Bone marrow (tissue), 2 donors: ENCODE data around the gene TMEM235.
"Not testable (repeated sequence)": the region's sequence is repeated elsewhere in the genome, so short reads cannot be mapped to it uniquely, and the experiment has no call there.

Source experiments
- DNase-seq, 2 donors: peaks; one replicate each; lab custom pipeline; 2025; lab: John Stamatoyannopoulos, UW

TMEM235 gene

DNA sequence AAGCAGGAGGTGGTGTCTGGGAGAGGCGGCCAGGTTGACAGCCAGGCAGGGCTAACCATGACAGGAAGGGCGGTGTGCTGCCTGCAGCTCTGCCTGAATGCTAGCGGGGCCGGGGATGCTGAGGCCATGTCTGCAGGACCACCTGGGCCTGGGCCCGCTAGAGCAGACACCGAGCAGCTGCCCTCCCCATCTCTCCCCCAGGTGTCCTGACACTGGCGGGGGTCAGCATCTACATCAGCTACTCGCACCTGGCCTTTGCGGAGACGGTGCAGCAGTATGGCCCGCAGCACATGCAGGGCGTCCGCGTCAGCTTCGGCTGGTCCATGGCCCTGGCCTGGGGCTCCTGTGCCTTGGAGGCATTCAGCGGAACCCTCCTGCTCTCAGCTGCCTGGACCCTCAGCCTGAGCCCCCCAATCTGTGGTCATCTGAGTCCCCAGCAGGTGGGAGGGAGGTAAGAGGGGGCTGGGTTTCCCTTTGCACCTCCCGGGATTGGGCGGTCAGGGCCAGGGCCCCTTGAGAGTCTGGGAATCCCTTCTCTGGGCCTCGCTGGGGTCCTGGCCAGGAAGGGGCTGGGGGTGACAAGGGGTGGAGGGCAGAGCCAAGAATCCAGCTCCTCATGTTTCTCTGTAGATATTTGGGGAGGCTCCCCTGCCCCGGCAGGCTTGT, 7.5 kb downstream of the TMEM235 start:
- DNase-seq, result no peak

DNA sequence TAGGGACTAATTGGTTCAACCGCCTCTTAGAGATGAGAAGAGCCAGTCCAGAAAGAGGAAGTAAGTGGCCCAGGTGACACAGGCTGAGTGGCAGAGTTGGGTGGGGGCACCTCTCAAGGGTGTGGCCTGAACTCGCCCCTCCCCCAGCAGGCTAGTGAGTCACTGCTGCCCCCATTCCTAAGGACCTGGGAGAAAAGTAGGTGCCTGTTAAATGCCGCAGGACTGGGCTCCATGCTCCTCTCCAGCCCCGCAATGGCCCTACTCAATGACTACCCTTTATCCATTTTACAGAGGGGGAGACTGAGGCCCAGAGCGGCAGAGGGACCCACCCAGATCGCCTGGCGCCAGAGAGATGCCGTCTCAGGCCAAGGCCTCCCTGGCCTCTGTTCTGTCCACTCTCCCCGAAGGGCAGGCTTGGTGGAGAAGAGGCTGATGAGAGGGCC, 8.1 kb downstream of the TMEM235 start:
- no peak for DNase-seq

DNA sequence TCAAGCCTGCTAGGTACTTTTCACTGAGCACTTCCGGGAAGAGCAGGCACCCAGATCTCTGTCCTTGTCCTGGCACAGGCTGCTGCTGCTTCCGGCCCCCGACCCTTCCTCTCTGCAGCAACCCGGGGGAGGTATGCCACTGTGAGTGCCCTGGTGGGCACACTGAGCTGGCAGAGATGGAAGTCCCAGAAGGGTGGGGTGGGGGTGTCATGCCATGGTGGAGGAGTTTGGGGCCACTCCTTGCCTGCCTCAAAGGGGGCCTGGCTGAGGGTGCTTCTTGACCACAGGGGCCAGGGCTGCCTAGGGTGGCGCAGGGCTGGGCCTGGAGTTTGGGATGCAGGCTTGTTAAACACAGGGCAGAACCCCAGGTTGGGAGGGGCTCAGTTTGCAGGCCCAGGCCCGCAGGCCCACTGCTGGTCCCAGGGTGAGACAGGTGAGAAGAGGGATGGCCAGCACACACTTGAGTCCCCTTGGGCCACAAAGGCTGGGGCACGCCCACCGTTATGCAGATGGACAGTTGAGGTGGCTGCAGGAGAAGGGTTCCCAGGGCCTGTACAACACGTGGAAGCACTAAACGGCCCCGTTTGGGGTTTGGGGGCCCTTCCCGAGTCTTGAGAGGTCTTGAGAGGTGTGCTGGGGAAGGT, 8.7 kb downstream of the TMEM235 start:
- DNase-seq, result no peak

DNA sequence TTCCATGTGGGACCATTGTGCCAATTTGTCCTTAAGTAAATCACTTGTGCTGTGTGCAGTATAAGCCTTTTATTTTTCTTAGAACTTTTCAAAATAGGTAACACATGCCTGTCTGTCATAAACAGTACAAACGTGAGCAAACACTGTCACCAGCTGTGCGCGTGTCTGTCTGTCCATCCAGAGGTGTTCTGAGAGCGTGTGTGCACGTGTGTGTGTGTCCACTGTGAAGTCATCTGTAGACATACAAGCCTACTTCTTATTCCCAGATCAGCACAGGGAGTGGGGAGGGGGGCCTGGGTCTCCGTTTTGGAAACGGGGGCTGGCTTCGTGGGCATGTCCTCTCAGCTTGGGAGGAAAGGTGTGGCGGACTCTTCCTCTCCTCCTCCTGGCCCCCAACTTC, 9.4 kb downstream of the TMEM235 start:
- DNase-seq, result no peak

DNA sequence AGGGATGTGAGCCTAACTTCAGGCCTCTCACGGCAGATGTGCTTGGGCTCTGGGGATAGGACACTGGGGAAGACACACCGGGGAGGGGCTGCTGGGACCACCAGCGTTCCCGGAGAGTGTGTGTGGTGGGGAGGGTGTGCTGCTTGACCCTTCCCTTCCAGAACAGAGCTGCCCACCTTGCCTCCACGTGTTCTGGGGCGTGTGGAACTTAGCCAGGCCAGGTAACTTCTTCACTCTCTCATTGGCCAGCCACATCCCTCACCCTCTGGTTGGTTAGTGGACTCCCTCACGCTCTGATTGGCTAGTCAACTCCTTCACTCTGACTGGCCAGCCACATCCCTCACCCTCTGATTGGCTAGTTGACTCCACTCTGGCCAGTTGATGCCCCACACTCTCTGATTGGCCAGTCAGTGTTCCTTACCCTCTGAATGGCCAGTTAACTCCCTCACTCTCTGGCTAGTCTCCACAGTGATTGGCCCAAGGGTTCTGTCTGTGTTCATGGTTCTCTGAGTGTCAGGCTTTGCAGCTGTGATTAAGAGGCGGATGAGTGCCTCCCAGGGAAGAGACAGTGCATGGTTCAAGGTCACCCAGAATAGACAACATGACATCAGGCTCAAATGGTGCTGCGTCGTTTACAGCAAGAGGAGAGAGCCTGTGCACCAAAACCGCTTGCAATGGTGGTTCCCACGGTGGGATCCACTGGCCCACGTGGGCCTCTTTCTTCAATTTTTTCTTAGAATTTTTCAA, 10.0 kb downstream of the TMEM235 start:
- DNase-seq, result no peak

DNA sequence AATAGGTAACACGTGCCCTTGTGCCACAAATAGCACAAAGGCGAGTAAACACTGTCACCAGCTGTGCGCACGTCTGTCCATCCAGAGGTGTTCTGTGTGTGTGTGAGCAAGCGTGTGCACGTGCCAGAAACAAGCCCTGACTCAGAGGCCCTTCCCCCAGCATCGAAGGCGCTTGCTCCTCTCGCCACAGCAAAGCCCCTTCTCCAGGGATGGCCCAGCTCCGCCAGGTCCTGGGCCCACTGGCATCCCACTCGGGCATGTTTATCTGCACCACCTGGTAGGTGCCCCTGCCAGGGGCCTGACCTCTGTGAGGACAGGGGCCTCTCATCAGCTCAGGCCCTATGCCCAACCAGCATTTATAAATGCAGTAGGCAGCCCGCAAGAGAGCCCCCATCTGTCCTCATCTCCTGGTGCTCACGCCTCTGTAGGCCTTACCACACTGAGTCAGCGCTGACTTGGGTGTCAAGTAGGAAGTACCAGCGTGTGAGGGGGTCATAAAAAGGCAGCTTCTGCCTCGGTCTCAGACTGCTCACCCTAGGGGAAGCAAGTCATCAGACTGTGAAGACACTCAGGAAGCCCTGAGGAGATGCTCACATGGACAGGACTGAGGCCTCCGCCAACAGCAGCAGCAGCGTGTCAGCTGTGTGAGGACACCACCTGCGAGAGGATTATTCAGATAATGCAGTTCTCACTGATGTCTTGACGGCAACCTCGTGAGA, 10.8 kb downstream of the TMEM235 start:
- DNase-seq, result peak in 1 of 2 donors; percentile 92

DNA sequence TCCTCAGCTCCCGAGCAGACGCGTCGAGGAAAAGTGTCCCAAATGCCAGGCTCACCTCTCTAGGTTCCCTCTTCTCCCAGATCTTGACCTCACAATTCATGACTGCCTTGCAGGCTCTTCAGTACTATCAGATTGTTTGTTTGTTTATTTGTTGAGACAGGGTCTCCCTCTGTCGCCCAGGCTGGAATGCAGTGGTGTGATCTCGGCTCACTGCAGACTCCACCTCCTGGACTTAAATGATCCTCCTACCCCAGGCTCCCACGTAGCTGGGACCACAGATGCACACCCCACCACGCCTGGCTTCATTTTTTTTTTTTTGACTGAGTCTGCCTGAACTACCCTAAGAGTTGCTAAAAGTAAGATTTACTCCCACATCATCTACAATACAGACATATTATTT, 15.9 kb downstream of the TMEM235 start:
- DNase-seq, result no peak

DNA sequence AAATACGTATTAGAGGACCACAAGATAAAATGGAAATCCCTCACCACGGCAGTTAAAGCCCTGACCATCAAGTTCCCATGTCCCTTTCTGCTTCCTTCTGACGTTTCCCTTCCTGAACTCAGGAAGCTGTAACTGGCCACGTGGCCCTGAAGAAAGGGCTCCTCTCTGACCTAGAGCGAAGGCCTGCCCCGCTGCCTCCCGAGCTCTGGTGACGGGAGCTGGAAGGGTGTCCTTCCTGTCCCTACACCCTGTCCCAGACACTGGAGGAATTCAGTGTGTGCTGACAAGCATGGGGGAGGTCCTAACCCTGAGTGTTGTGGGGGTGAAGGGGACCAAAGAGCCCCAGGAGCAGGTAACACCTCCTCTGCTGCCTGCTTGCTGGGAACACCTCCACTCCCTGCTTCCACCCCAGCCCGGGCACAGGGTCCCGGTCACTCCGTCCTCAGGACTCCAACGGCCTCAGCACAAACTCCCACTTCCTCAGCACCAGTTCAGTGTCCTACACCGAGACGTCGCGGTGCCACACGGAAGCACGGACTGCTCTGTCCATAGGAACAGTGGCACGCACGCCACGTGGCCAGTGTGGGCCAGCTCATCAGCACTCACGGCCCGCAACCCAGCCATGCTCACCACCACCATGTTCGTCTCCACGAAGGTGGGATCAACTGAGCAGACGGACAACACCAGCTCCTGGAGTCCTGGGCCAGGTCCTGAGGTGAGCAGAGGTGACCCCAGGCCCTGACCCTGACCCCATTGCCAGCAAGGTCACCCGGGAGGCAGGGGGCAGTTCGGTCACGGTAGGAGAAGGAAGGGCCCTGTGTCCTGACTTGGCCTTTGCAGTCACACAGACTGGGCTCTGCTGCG, 16.9 kb downstream of the TMEM235 start:
- DNase-seq, result no peak

DNA sequence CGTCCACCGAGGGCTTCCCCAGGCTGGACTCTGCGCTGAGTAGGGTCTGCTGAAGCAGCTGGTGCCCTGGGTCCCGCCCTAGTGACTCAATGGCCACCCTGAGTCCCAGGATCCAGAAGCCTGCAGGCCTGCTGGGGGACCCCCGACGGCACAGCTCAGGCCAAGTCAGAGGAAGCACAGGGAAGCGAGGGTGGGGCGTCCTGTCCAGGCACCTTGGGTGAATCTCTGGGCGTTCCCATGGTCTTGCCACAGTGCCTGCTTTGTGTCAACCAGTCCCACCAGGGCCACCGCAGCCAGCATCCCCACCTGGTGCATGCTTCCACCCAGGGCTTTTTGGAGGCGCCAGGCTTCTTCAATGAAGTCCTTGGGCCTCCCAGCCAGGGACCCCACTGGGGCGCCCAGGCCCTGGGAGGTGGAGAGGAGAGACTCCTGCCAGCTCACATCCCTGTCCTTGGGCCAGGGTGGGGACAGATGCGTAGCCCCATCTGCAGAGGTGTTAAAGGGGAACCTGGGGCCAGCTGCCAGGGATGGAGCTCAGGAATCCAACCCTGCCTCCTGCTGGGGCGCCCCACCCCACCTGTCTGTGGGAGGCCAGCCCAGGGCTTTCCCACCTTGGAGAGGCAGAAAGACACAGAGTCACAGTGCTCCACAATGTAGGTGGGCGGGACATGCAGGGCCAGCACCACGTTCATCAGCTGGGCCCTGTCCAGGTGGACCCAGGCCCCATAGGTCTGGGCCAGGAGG, 17.8 kb downstream of the TMEM235 start:
- DNase-seq, result no peak

DNA sequence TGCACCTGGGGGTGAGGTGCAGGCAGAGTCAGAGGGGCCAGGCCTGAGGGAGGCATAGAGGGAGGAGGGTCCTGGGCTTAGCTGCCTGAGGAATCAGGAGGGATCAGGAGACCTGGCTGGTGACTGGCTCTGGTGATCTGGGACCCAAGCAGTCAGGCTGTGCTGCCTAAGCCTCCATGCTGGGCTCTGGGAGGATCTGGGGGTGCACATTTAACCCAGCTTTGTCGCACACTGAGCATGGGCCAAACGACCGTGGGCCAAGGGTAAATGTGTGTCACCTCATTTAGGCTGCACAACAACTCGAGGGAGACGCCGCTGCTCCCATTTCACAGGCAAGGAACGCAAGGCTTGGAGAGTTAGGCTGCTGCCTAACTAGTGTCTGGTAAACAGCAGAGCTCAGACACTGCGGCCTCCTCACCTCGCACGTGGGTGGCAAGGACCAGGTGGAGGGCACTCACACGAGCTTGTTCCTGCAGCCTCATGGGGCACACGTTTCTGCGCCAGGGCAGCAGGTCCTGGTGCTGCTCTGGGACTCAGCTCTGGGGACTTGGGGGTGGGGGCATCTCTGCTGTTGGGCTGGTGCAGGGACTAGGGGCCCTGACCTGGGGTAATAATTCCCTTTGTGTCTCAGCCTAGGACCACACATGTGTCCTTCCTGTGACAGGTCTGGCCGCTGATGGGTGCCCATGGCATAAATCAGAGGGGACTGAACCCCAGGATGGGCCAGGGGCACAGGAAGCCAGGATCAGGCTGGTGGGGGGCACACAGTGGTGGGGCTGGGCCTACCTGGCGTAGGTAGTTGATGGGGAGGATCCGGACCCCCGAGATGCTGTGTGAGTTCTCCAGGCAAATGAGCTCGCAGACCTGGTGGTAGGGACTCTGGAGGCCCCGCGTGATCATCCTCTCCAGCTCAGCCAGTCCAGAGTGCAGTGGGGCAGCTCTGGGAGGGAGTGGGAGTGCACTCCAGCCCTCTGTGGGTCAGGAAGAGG, 18.7 kb downstream of the TMEM235 start:
- DNase-seq, result no peak

DNA sequence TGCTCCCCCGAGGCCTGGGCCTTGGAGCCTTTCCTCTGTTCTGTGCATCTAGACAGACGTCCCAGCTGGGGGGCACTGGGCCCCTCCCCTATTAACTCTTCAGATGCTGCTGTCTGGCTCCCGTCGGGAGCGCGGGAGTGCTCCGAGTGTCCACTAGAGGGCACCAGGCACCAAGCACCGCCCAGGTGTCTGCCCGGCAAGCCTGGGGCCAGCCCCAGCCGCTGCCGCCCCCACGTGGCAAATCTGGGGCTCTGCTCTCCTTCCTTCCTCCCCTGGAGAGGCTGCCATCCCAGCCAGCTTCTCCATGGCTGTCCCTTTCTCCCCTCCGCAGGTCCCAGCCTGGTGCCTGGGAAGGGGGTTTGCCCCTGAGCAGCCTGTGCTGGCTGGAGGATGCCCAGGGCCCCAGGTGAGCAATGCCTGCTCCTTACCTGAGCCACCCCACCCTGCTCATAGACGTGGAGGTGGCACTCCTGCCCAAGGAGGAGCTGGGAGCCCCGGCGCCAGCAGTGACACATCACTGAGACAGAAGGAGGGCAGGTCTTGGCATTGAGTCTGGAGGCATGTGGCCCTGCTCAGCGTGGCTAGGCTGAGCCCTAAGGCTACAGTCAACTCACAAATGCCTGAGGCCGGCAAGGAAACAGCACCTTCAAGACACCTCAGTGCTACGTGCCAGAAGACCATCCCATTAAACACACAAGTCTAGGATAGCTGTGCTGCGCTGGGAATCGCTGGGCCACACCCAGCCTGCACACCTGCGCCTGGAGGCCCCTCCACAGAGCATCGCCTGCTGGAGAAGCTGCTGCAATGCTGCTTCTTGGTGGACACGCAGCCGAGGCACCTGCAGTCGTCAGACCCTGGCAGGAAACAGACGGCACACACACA, 19.7 kb downstream of the TMEM235 start:
- DNase-seq, result peak; percentile 58 to 81

DNA sequence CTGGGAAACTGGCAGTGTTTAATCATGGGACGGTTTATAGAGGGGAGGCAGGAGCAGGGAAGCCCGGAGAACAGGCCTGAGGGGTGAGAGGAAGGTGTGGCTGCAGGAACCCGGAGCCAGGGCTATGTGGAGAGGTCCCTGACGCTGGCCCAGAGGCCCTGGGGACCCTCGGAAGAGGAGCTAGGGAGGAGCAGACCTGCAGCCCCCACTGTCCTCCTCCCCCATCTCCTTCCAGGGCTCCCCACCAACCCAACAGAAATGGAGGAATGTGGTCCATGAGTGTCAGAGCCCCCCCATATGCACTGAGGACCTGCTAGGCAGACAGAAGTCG, 20.3 kb downstream of the TMEM235 start:
- no peak for DNase-seq

DNA sequence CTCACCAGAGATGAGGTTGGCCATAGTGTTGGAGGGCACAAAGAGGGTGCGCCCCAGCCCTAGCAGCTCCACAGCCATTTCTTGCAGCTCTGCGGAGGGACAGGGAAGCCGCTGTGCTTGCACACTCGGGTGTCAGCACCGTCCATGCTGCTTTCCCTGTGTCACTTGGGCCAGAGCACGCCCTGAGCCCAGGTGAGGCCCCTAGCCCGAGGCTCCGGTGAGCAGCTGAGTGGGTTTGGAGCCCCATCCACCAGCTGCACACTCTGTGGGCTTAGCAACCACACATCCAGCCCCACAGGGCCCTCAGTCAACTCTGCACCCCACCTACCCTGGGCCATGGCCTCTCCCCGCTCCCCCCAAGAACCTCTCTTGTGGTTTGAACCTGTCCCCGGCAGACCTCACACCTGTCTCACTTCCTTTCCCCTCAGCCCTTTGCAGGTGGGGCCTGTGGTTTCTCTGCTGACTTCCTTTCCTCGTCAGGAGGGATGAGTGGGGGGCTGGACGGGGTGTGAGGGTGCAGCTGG, 20.7 kb downstream of the TMEM235 start:
- no peak for DNase-seq

DNA sequence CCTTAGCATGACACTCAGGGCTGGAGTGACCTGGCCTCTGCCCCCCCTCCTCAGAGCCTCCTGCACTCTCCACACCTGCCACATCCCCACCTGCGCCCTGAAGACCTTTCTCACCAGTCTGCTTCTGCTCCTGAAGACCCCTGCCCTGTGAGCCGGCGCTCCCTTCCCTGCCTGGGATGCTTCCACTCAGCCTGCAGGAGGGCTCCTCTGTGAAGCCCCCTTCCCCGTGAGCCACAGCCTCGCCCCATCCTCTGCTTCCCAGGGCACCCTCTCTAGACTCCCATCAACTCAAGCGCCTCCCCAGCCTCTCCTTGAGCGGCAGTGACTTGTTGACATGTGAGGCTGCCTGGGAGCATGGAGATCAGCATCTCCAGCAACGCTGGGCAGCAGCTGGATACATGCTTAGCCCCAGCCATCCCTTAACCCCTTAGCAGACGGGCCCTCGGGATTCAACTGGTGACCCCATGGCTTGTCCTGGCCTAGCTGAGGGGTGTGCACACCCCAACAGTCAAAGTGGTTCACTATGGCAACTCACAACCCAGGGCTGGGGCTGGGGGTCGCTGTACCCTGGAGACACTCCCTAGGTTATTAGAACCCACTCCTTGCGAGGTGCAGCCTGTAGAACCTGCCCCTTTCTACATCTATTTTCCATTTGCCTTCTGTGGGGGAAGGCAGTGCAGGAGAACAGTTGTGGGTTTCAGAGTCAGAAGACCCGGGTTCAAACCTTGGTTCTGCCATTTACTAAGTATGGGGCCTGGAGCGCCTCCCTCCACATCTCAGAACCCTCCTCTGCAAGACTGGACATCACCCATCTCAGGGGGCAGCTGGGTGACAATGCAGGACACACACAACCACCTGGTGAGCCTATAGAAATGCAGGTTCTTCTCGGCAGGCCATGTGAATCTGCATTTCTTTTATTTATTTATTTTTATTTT, 21.5 kb downstream of the TMEM235 start:
- DNase-seq, result no peak

DNA sequence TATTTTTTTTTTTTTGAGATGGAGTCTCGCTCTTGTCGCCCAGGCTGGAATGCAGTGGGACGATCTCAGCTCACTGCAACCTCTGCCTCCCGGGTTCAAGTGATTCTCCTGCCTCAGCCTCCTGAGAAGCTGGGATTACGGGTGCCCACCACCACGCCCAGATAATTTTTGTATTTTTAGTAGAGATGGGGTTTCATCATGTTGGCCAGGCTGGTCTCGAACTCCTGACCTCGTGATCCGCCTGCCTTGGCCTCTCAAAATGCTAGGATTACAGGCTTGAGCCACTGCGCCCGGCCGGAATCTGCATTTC, 22.2 kb downstream of the TMEM235 start:
- not testable (repeated sequence) for DNase-seq

DNA sequence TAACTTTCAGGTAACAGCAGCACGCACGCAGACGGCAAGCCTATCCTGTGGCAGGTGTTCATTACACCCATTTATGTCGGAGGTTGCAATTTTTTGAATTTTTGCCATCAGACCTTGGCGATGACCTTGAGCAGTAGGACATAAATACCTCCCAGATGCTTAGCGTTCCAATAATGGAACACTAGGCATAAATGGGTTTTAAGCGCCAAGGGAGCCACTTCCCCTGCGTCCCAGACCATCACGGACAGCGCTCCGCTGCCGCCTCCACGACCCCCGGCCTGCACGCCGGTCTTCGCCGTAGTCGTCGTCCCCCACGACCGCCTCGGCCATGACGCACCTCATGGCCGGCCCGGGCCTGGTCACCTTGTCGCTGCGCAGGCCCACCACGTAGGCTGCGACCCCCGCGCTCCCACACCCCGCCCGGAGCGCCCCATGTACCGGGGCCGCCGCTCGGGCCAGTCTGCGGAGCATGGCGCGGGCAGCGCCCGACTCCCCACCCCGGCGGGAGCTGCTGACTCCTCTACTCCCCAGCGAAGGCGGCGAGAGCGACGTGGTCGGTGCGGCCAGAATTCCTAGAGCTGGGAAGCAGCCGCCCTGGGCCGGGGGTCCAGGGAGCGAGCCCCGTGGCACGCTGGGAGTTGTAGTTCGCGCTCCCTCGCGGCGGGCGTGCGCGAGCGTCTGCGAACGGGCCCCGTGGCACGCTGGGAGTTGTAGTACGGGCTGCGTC, 22.7 kb downstream of the TMEM235 start:
- DNase-seq, result peak; percentile 31 to 41
